HG03342 (cell line): ENCODE data around the gene AGBL4.

Source experiments
- ATAC-seq: cut with Tn5 transposase; IDR thresholded peaks from one replicate; pipeline ENCODE4 v1.9.1; 2021; ENCODE audit warnings: mild to moderate bottlenecking, moderate library complexity; ENCODE audit not compliant: unreplicated experiment

Gene AGBL4

DNA sequence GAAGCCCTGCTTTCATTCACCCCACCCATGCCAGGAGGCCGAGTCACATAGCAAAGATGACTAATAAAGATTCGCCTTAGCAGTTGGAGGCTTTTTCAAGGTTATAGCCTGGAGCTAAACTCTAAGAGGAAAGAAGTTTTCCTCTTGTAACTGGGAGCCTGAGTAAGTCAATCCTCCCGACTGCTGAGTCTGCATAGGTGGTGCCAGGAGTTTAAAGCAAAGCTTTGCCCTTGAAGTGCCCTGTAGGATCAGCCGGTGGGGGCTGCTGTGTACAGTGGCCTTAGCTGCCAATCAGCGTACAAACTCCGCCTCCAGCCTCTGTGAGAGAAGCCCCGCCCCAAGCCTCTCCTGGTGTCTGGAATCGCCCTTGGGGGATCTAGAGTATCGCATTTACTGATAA is 1404.2 kb downstream of the AGBL4 start:
- no peak for ATAC-seq

DNA sequence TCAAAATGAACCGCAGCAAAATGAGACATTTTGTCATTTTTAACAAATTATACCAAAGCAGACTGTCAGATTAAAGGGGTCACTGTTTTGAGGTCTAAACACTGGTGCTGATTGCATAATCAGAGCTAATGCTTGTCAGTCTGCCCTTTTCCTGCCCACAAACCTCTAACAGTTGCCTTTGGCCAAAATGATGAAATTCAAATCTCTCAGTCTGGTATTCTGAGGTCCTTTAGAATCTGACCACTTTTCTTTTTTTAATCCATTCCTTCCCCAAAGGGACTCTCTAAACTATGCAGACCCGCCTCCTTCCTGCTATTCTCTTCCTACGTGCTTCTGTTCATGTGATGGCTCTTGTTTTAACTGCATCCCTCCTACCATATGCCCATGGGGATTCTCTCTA is 1406.5 kb downstream of the AGBL4 start:
- ATAC-seq: no peak

- no peak for ATAC-seq
Measured at GRCh38 chr1:48616710-48617109, 1407.0 kb downstream of the AGBL4 start.

GRCh38 chr1:48611841-48612240 is 1411.9 kb downstream of the AGBL4 start:
- ATAC-seq: no peak

- ATAC-seq: no peak
Measured at GRCh38 chr1:48610628-48611542, 1412.9 kb downstream of the AGBL4 start.

GRCh38 chr1:48608882-48609281 is 1414.9 kb downstream of the AGBL4 start:
- no peak for ATAC-seq

GRCh38 chr1:48603222-48603621 is 1420.5 kb downstream of the AGBL4 start:
- no peak for ATAC-seq

DNA sequence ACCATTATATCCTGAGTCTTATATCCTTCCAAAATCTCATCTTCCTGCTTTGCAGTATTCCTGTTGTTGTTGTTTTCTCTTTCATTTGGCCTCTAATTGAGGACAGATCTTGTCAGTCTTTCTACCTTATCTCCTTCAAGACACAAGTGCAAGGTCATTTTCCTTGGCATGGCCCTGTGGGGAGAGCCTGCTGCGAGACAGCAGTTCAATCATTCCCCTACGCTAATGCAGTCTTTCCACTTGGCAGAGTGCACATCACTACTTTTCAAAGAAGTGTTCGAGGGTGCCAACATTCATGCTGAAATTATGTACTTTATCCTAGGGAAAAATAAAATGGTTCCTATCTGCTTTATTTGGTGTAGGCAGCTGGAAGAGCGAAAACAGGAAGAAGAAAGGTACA is 1421.4 kb downstream of the AGBL4 start:
- no peak for ATAC-seq

- no peak for ATAC-seq
Measured at GRCh38 chr1:48600182-48600581, 1423.6 kb downstream of the AGBL4 start.

DNA sequence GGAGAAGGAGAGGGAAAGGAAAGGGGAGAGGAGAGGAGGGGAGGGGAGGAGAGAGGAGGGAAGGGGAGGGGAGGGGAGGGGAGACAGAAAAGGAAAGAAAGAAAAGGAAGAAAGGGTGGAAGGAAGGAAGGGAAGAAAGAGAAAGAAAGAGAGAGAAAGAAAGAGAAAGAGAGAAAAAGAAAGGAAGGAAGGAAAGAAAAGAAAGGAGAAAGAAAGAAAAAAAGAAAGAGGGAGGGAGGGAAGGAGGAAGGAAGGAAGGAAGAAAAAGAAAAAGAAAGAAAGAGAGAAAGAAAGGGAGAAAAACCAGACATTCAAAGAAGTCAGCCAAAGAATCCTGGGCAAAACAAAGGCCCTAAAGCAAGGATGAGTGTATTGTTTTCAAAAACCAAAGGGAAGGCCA is 1426.1 kb downstream of the AGBL4 start:
- ATAC-seq: no peak

GRCh38 chr1:48596046-48596445 is 1427.7 kb downstream of the AGBL4 start:
- ATAC-seq: no peak

- ATAC-seq: no peak
Measured at GRCh38 chr1:48595613-48596012, 1428.1 kb downstream of the AGBL4 start.

DNA sequence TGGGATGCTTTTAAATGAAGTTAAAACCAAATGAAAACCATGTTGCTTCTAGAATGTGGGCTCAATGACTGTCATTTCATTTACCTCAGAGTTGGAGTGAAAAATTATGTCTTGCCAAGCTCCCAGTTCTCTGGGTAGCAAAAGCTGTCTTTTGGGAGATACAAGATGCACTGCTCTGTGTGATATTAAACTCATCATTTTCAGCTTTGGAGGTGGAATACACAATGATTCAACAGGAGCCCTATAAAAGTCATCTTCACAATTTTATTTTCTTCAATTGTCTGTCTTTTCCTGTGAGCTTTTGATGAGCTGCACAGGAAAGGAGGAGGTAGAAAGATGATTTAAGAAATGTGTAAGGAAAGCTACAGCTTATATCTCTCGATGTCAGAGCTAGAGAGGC is 1431.4 kb downstream of the AGBL4 start:
- no peak for ATAC-seq

- no peak for ATAC-seq
Measured at GRCh38 chr1:48591181-48591580, 1432.6 kb downstream of the AGBL4 start.

DNA sequence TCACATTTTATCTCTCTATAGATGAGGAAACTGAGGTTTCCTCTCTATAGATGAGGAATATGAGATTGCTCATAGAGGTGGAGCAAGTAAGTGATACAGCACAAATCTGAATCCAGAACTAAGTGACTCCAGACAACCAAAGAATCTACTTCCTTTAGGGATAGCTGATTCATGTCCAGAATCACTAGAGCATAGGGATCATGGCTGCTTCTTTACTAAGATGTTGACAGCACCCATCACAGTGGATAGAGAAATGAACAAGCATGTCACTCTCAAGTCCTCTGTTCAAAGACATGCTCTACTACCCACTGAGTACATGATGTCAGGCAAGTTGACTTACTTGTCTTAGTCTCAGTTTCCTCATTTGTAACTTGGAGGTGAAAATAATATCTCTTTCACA is 1435.7 kb downstream of the AGBL4 start:
- ATAC-seq: no peak

DNA sequence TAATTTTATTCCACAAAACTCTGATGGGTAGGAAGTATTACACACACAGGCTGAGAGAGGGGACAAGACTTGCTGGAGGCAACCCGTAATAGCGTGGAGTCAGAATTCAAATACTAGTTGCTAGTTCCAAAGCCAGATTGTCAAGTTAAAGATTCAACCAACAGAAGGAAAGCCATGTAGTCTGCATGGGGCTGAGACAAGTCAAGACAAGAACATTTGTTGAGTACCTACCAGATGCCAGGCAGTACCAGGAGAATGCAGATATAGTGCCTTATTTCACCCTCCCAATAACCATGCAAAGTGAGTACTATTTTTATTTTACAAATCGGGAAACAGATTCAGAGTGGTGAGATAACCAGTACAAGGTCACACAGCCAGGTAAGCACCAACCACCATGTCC is 1441.3 kb downstream of the AGBL4 start:
- ATAC-seq: no peak

DNA sequence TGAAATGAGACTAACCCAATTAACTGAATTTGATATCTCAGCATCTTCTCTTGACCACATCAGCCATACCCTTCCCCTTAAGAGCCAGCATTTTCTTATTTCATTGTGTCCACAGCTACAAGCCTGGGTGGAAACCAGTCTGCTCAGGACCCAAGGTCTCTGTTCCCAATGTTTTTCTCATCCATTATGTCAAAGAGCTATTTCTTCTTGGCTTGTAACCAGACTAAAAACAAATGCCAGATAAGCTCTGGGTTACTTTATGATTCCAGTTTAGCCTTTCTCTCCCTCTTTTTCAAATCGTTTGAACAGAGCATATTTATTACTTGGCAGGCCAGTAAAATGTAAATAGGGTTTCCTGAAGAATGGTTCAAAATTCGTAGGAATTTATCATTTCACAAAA is 1442.5 kb downstream of the AGBL4 start:
- no peak for ATAC-seq

- no peak for ATAC-seq
Measured at GRCh38 chr1:48576565-48576964, 1447.2 kb downstream of the AGBL4 start.

GRCh38 chr1:48572646-48573258 is 1451.0 kb downstream of the AGBL4 start:
- ATAC-seq: no peak

- ATAC-seq: no peak
Measured at GRCh38 chr1:48572134-48572533, 1451.6 kb downstream of the AGBL4 start.

DNA sequence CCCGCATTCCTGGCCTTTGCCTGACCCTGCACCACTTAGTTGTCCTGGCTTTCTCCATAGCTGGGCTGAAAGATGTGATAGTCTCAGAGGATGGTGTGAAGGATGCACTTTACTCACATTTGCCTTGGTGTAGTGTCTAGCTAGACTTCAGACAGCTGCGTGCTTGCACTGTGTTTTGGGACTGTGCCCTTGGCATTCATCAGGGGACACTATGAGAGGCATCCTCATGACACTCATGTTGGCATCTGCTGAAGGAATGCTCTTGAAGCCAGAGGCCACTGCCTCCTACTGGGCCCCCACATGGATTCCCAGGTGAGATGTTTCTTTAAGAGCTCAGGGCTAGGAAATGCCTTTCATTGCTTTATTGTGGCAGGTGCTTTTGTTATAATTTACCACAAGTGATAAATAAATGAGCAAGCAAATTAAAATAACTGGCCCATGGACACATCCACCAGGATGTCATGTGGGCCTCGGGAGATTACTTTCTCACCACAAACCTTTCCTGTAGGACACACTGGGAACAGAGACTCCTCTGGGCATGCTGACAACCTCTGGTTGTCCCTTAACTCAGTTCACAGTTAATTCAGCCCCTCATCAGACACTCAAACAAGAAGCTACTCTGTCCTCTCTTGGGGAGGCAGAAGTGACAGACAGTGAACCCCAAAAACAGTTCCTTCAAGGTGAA is 1452.3 kb downstream of the AGBL4 start:
- ATAC-seq: no peak

DNA sequence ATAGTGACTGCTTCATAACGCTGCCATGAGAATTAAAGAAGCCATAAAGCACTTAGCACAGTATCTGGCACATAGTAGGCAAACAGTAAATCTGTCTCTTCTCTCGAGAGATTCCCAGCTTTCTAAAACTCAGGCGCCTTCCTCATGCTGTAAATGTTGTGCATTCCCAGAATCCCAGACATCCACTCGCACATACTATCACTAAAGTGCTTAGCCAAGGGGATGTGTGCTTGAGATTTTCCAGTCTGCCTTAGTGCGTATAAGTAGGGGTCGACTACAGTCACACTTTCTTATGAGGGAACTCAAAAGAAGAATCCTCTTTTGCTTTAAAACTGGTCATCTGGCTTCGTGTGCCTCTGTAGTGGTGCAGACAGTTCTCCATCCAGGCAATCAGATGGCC is 1453.2 kb downstream of the AGBL4 start:
- ATAC-seq: no peak
